ENCODE measurements around the gene MAP4K5. TPM values are rescaled to one million over a fixed set of nuclear protein-coding genes. Genes with fewer than 3 reads are reported as not detected.
"Not testable (repeated sequence)": the region's sequence is repeated elsewhere in the genome, so short reads cannot be mapped to it uniquely, and the experiment has no call there.

MAP4K5 gene
- total RNA-seq, 1 donor from 2014 or later = 12.3 TPM

GRCh38 chr14:50516091-50516490 is 16.3 kb downstream of the MAP4K5 start:
- peaks cover 1% of the 10 kb centered on the region for H3K4me1 ChIP-seq
- H3K4me3 ChIP-seq = no peak overlapping the region
- no peaks in the 10 kb centered on the region for H3K36me3 ChIP-seq
- no peak overlapping the region for H3K27ac ChIP-seq (replicated peaks)
- TF ChIP-seq, protein P1, sequence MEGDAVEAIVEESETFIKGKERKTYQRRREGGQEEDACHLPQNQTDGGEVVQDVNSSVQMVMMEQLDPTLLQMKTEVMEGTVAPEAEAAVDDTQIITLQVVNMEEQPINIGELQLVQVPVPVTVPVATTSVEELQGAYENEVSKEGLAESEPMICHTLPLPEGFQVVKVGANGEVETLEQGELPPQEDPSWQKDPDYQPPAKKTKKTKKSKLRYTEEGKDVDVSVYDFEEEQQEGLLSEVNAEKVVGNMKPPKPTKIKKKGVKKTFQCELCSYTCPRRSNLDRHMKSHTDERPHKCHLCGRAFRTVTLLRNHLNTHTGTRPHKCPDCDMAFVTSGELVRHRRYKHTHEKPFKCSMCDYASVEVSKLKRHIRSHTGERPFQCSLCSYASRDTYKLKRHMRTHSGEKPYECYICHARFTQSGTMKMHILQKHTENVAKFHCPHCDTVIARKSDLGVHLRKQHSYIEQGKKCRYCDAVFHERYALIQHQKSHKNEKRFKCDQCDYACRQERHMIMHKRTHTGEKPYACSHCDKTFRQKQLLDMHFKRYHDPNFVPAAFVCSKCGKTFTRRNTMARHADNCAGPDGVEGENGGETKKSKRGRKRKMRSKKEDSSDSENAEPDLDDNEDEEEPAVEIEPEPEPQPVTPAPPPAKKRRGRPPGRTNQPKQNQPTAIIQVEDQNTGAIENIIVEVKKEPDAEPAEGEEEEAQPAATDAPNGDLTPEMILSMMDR (IDR thresholded peaks at IDR 0.05; ENCODE audit: borderline replicate concordance) = no peak
- H3K27me3 ChIP-seq (ENCODE audit: low read depth) = no peaks in the 10 kb centered on the region
- no peak for DNase-seq
- intact Hi-C loops (cut with micrococcal nuclease) = no loop called here
- no peaks in the 10 kb centered on the region for H3K9me3 ChIP-seq (replicated peaks)

- no peak overlapping the region for H3K4me3 ChIP-seq
- no peak for DNase-seq
- no peaks in the 10 kb centered on the region for H3K9me3 ChIP-seq (replicated peaks)
- H3K4me1 ChIP-seq = no peaks in the 10 kb centered on the region
- H3K27ac ChIP-seq (replicated peaks) = no peak overlapping the region
- TF ChIP-seq, protein P1 (IDR thresholded peaks at IDR 0.05; ENCODE audit: borderline replicate concordance) = no peak
- intact Hi-C loops (cut with micrococcal nuclease) = no loop called here
- H3K36me3 ChIP-seq = no peaks in the 10 kb centered on the region
- H3K27me3 ChIP-seq (ENCODE audit: low read depth) = no peaks in the 10 kb centered on the region
These were observed 19.9 kb downstream of the MAP4K5 start for GRCh38 chr14:50512463-50512862.

DNA sequence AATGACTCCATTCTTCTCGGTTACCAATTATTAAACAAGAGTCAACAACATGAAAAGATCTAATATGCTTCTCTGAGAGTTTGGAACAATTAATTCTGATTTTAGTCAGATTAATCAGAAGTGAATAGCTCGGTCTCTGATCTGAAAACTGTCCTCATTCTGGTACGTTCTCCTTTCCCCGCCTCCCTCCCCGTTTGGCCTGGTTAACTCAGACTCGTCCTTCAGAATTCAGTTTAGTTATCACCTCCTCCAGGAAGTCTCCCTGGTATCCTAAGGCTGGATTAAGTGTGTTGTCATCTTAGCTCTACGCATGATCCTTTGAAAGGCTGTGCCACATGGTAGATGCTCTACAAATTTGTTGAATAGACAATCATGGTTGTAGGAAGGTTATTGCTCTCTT is 22.2 kb downstream of the MAP4K5 start:
- intact Hi-C loops (cut with micrococcal nuclease) = no loop called here
- TF ChIP-seq, protein P1 (IDR thresholded peaks at IDR 0.05; ENCODE audit: borderline replicate concordance) = no peak
- Histone ChIP-seq H3K36me3 (no peaks in the 10 kb centered on the region), H3K4me3 (no peak overlapping the region), H3K4me1 (no peaks in the 10 kb centered on the region), H3K27ac (replicated peaks) (no peak overlapping the region), H3K27me3 (ENCODE audit: low read depth) (no peaks in the 10 kb centered on the region), H3K9me3 (replicated peaks) (no peaks in the 10 kb centered on the region)
- no peak for DNase-seq

DNA sequence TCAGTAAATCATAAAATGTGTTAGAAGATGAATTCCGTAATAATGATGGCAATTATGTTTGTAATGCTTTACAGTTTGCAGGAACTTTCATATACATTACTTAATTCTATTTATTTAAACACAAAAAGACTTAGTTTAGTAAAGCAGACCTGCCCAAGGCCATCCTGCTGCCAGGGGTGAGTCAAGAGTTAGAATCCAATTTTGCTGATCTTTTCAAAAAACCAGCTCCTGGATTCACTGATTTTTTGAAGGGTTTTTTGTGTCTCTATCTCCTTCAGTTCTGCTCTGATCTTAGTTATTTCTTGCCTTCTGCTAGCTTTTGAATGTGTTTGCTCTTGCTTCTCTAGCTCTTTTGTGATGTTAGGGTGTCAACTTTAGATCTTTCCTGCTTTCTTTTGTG is 25.3 kb downstream of the MAP4K5 start:
- DNase-seq; H3K4me3 ChIP-seq; H3K27me3 ChIP-seq (ENCODE audit: low read depth); H3K36me3 ChIP-seq; H3K9me3 ChIP-seq (replicated peaks); H3K27ac ChIP-seq (replicated peaks); H3K4me1 ChIP-seq; intact Hi-C loops (cut with micrococcal nuclease): not testable (repeated sequence)

DNA sequence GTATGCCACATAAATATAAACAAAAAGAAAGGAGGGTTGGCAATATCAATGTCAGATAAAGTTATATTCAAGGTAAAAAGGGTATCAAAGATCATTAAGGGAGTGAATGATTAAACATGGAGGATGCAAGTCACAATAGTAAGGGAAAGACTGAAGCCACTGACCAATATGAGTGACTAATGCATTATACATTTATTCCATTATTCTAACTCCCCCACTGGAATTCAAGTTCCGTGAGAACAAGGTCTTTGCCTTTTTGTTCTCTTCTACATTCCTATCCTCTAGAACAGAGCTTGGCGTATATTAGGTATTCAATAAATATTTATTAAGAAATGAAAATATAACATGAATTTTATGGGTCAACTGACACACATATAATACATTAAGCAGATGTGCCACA is 30.7 kb downstream of the MAP4K5 start:
- Histone ChIP-seq H3K4me3 (no peak overlapping the region), H3K36me3 (peaks cover 5% of the 10 kb centered on the region), H3K4me1 (peaks cover 12% of the 10 kb centered on the region), H3K9me3 (replicated peaks) (no peaks in the 10 kb centered on the region), H3K27ac (replicated peaks) (no peak overlapping the region), H3K27me3 (ENCODE audit: low read depth) (no peaks in the 10 kb centered on the region)
- intact Hi-C loops (cut with micrococcal nuclease) = no loop called here
- TF ChIP-seq, protein P1 (IDR thresholded peaks at IDR 0.05; ENCODE audit: borderline replicate concordance) = no peak
- no peak for DNase-seq

GRCh38 chr14:50497351-50497750 is 35.0 kb downstream of the MAP4K5 start:
- Histone ChIP-seq H3K4me3 (no peak overlapping the region), H3K9me3 (replicated peaks) (no peaks in the 10 kb centered on the region), H3K27me3 (ENCODE audit: low read depth) (no peaks in the 10 kb centered on the region), H3K27ac (replicated peaks) (no peak overlapping the region), H3K36me3 (no peaks in the 10 kb centered on the region), H3K4me1 (peaks cover 12% of the 10 kb centered on the region)
- no peak for DNase-seq
- intact Hi-C loops (cut with micrococcal nuclease) = no loop called here
- TF ChIP-seq, protein P1 (IDR thresholded peaks at IDR 0.05; ENCODE audit: borderline replicate concordance) = no peak

All from left ventricle myocardium inferior (tissue), 1 donor.